GM10847 (cell line): ENCODE measurements around the gene NIPAL1.

Experiments used
- POLR2A ChIP-seq: IDR thresholded peaks from 2 replicates; pipeline ENCODE4 v1.6.1; 2011; ENCODE audit not compliant: insufficient read length; ENCODE audit errors: extremely low read depth

NIPAL1 gene

DNA sequence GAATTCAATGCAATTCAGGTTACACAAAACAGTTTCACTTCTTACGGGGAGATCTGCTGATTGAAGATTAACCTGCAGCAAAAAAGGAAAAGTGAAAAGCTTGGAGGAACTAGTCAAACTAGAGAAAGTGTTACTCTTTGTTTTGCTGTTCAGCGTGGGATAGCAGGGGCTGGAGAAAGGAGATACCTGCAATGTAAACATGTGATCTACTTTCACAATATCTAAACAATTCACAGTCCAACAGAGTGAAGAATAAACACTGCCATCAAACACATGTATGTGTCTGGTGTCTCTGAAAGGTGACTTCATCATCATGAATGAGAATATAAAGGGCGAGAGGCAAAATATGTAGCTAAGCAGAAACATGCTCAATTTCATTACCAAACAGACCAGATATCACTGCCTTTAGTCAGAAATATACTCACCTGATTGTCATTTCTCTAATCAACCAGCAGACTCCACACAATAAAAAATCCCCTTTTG, 26.4 kb downstream of the NIPAL1 start:
- TF ChIP-seq POLR2A = no peak

DNA sequence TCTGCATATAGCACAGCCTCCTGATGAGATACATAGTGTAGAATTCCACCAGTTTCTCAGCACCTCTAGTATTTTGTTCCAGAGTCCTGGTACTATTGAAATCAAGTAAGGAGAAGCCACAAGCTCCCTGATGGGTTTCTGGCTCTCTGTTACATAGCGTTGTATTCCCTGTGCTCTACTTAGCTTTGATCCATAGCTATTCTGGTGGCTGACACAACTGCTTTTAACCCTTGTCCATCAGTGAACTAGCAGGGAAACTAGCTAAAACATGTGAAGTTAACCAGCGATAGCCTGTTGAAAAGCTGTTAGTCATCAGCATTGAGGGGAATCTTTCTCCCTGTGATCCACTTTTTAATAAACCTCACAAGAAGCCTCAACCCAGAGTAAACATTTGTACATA, 26.9 kb downstream of the NIPAL1 start:
- no peak for TF ChIP-seq POLR2A

DNA sequence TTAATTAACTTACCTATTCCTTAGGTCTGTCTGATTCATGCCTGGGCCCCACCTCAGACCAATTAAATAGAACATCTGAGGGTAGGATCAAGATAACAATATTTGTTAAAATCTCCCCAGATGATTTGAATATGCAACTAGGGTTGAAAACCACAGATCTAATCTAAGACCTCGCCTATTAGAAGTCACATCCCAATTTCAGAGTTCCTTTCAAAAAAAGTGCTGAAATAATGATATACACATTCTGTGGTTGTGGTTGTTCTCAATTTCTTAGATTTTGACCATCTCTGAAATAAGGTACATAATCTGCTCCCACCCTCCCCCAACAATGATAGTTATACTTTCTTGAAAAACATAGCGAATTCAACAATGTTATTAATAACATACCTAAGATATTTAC, 27.7 kb downstream of the NIPAL1 start:
- no peak for TF ChIP-seq POLR2A

GRCh38 chr4:48046059-48046458, 29.5 kb downstream of the NIPAL1 start:
- no peak for TF ChIP-seq POLR2A

DNA sequence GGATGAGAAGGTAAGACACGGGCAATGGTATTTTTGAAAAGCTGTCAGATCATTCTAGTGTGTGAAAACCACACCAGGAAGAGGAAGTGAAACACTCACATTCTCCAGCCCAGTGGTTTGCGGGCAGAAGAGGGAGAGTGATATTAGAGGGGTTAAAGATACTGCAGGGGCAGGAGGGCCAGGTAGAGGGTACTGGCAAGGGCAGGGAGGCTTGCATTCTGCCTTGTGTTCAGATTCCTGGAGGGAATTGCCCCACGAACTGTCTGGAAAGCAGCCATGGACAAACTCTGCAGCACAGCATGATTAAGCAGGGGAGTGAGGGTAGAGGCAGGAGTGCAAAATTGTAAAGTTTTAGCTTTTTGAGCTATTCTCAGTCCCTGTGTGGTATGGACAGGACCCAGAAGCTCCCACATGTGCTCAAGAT, 30.9 kb downstream of the NIPAL1 start:
- TF ChIP-seq POLR2A = no peak

DNA sequence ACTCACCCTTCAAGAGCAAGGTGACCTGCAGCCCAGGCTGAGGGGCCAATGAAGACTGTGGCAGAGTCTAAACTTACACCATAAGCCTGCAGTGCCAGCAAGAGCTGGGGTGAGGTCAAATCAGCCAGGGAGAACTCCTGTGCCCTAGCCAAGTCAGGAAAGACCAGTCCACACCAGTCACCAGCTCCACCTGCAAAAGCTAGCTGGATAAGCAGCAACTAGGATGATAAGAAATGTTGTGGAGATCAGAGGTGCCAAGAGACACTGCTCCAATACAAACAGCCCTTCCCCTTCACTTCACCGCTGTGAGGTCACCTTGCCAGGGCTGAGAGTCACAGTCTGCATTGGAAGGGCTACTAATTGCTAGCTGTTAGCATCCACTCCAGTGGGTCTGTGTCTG, 31.3 kb downstream of the NIPAL1 start:
- no peak for TF ChIP-seq POLR2A

DNA sequence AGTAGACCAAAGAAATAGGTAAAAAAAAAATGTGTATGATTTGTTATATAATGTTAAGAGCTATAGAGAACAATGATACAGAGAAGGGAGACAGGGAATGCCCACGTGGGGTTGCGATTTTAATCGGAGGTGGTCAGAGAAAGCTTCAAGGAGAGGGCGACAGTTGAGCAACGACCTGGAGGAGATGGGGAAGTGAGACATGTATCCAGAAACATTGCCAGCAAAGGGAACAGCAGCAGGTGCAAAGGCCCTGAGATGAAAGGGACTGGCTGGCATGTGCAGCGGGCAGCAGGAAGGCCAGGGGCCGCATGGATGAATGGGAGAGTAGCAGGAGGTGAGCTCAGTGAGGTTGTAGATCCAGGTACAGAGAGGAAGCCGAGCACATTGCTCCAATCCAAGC, 32.9 kb downstream of the NIPAL1 start:
- no peak for TF ChIP-seq POLR2A

DNA sequence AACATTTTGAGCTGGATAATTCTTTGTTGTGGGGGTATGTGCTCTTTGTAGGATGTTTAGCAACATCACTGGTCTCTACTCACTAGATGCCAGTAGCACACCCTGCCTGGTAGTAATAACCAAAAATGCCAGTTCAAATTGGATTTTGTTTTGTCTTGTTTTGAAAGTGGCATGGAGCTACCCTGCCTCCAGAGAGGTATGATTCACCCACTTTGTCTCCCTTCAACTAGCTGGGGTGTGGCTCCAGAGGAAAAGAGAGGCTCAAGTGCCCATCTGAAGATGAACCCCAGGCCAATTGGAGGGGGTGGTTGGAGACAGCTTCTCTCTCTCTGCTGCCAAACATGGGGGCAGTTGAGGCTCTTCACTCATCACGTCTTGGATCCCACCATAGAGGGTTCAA, 34.5 kb downstream of the NIPAL1 start:
- no peak for TF ChIP-seq POLR2A

GRCh38 chr4:48058617-48059530, 42.3 kb downstream of the NIPAL1 start:
- TF ChIP-seq POLR2A = no peak

DNA sequence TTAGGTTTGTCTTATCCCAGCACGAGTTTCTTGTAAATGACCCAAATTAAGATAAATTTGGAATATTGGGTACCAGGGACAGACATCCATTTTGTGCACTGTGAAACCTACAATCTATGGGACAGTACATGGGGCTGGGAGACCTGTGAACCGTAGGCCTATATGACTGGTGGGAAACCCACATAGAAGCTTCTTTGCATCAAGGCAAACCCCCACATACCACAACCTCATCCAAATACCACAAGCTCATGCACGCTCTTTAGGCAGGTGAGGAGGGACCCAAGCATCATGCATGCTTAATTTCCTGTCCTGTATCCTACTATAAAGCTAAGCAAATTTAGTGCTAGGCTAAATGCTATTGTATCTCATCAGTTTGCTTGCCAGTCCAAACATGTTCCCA, 47.8 kb downstream of the NIPAL1 start:
- no peak for TF ChIP-seq POLR2A

- no peak for TF ChIP-seq POLR2A
These were observed 49.0 kb downstream of the NIPAL1 start for GRCh38 chr4:48065587-48066052.

- no peak for TF ChIP-seq POLR2A
These were observed 51.0 kb downstream of the NIPAL1 start for GRCh38 chr4:48067536-48067935.

- TF ChIP-seq POLR2A = no peak
These were observed 51.6 kb downstream of the NIPAL1 start for GRCh38 chr4:48068182-48068581.

DNA sequence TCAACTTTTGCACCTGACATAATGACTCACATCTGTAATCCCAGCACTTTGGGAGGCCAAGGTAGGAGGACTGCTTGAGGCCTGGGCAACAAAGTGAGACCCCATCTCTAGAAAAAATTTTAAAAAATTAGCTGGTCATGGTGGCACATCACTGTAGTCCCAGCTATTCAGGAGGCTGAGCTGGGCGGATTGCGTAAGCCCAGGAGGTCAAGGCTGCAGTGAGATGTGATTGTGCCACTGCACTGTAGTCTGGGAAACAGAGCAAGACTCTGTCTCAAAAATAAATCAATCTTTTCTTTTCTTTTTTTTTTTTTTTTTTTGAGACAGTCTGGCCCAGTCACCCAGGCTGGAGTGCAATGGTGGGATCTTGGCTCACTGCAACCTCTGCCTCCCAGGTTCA, 52.5 kb downstream of the NIPAL1 start:
- TF ChIP-seq POLR2A = no peak

GRCh38 chr4:48071191-48071590, 54.6 kb downstream of the NIPAL1 start:
- no peak for TF ChIP-seq POLR2A

DNA sequence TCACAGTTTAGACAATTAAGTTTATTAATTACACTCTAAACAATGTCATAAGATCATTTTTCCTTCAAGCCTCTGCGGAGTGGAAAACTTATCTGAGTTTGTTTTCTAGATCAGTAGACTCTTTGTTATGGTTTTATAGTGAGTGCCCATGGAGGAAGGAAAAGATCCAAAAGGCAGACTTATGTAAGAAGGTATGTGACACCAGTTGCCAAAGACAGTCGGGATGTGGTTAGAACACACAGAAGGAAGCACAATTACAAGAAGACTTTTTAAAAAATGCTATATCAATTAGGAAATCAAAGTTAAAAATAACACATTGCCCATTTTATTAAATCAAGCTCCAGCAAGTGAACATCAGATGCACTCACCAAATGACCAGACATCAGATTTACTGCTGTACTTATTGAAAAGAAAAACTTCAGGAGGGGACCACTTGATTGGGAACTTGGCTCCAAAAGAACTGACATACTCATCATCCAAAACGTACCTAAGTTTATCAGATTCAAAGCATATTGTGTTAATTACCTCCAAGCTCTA, 57.1 kb downstream of the NIPAL1 start:
- TF ChIP-seq POLR2A = no peak
